GM10248 (cell line): ENCODE results near the gene RFTN1.

ENCODE experiments used
- CTCF ChIA-PET: fragments of 300-600 bp; sonication (Branson Sonifier 250); formaldehyde crosslinking; extraction: SDS; loops from one replicate; lab custom pipeline; 2021; ENCODE audit warnings: antibody characterized with exemption; lab: Yijun Ruan, JAX
- POLR2A ChIA-PET: fragments of 350-650 bp; sonication (Branson Sonifier 250); formaldehyde crosslinking; extraction: SDS; loops from one replicate; lab custom pipeline; 2020; ENCODE audit warnings: antibody characterized with exemption; lab: Yijun Ruan, JAX
- DNase-seq: peaks from one replicate; pipeline ENCODE4 v3.0.0; 2012; ENCODE audit errors: extremely low spot score
- CTCF ChIP-seq: IDR thresholded peaks from 2 replicates; pipeline ENCODE4 v1.5.1; 2012; ENCODE audit warnings: mild to moderate bottlenecking, low read depth; ENCODE audit errors: extremely low read depth, missing control alignments, control extremely low read depth

RFTN1 gene

GRCh38 chr3:16383864-16384263, 129.6 kb downstream of the RFTN1 start:
- TF ChIP-seq CTCF: no peak
- ChIA-PET CTCF (interaction anchor here (1.6 to 1.7 kb wide), 2 partner anchors 10 to 11 kb away, joined by 4 to 6 read pairs; no protein-coding TSS in a partner anchor), POLR2A (no interaction called here)
- no peak for DNase-seq

- ChIA-PET CTCF (interaction anchor here (0.7 to 1.8 kb wide), 7 partner anchors 8 to 32 kb away, joined by 3 to 9 read pairs (median 4); no protein-coding TSS in a partner anchor), POLR2A (no interaction called here)
- DNase-seq: no peak
- no peak for TF ChIP-seq CTCF
These were observed 130.7 kb downstream of the RFTN1 start for GRCh38 chr3:16382845-16383244.

GRCh38 chr3:16381426-16381825, 132.1 kb downstream of the RFTN1 start:
- ChIA-PET CTCF (interaction anchor here (1.7 to 1.8 kb wide), 3 partner anchors 10 to 33 kb away, joined by 4 to 6 read pairs (median 5); no protein-coding TSS in a partner anchor), POLR2A (no interaction called here)
- no peak for DNase-seq
- TF ChIP-seq CTCF: no peak

DNA sequence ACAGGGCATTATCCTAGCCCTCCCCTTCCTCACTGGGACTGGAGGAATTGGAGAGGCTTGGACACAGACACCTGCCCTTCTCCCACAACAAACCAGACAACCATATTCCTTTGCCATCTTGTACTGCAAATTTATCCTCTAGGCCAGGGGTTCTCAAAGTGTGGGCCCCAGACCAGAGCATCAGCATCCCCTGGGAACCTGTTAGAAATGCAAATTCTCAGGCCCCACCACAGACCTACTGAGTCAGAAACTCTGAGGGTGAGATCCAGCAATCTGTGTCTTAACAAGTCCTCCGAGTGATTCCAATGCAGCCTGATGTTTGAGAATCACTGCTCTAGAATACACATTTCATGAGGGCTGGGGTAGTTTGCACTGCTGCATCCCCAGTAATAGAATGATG, 133.1 kb downstream of the RFTN1 start:
- TF ChIP-seq CTCF: no peak
- no peak for DNase-seq
- POLR2A ChIA-PET: no interaction called here
- CTCF ChIA-PET: interaction anchor here (0.7 kb wide), 1 partner anchor 8 kb away, joined by 3 read pairs; no protein-coding TSS in a partner anchor

GRCh38 chr3:16379838-16380237, 133.7 kb downstream of the RFTN1 start:
- ChIA-PET CTCF (interaction anchor here (0.7 to 2.1 kb wide), 6 partner anchors 11 to 46 kb away, joined by 3 to 6 read pairs (median 4); no protein-coding TSS in a partner anchor), POLR2A (interaction anchor here (1.0 to 2.0 kb wide), 4 partner anchors 19 to 136 kb away, joined by 4 to 6 read pairs (median 4); no protein-coding TSS in a partner anchor)
- TF ChIP-seq CTCF: no peak
- DNase-seq: no peak

DNA sequence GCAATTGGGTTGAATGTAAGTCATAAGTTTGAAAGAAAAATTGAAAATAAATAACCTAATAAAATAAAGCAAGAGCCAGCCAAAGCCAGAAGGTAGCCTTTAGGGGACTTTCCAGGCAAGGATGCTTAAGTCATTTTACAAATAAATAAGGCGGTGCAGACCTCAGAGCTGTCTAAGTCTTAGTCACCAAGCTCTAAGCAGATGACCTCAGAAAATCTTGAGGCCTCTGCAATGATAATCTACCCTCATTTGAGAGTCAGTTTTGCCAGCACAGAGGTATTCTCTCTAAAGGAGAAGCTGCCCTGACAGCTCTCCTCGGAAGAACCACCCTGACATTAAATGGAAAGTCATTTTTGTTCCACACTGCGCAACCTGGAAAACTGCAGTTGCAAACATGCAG, 134.6 kb downstream of the RFTN1 start:
- ChIA-PET POLR2A (interaction anchor here (1.0 to 2.0 kb wide), 5 partner anchors 20 to 137 kb away, joined by 4 to 6 read pairs (median 4); no protein-coding TSS in a partner anchor), CTCF (interaction anchor here (1.3 to 2.1 kb wide), 5 partner anchors 9 to 33 kb away, joined by 4 to 6 read pairs (median 6); no protein-coding TSS in a partner anchor)
- no peak for TF ChIP-seq CTCF
- peak; percentile 58 for DNase-seq
